A673 (cell line): ENCODE data around the gene VDR. TPM values are rescaled to one million over a fixed set of nuclear protein-coding genes. Genes with fewer than 3 reads are reported as not detected.
"Not testable (repeated sequence)": the region's sequence is repeated elsewhere in the genome, so short reads cannot be mapped to it uniquely, and the experiment has no call there.

Experiments
- BruUV-seq: library from RNA; stranded (reverse); fragments of 400-500 nt; replicated peaks from 2 replicates; lab custom pipeline; 2021; lab: Mats Ljungman, UMichigan
- CTCF ChIA-PET: fragments of 300-600 bp; sonication (Branson Sonifier 250); formaldehyde crosslinking; loops from one replicate; lab custom pipeline; 2022; ENCODE audit warnings: antibody characterized with exemption; lab: Charles Lee
- POLR2A ChIA-PET: fragments of 300-600 bp; sonication (Branson Sonifier 250); formaldehyde crosslinking; loops from one replicate; lab custom pipeline; 2022; ENCODE audit warnings: antibody characterized with exemption; ENCODE audit not compliant: low non-redundant PET; lab: Charles Lee
- DNase-seq: peaks from one replicate; pipeline ENCODE4 v3.0.0-alpha.2; 2015; ENCODE audit warnings: low spot score
- H3K27ac ChIP-seq: fragments of 200-600 bp; sonication (generic); 2 replicates; pipeline ENCODE4 v1.5.1; 2016; ENCODE audit warnings: mixed run types, low read depth, mild to moderate bottlenecking, mixed read lengths, antibody characterized with exemption, low read length; ENCODE audit not compliant: poor library complexity, severe bottlenecking
- H3K27me3 ChIP-seq: fragments of 200-600 bp; sonication (generic); replicated peaks from 2 replicates; pipeline ENCODE4 v1.6.1; 2017; ENCODE audit warnings: mixed run types, low read depth, mild to moderate bottlenecking, mixed read lengths, antibody characterized with exemption, low read length; ENCODE audit not compliant: insufficient read depth, poor library complexity
- H3K36me3 ChIP-seq: fragments of 200-600 bp; sonication (generic); 2 replicates; pipeline ENCODE4 v1.6.1; 2016; ENCODE audit warnings: mixed run types, mild to moderate bottlenecking, mixed read lengths, antibody characterized with exemption, low read length; ENCODE audit not compliant: insufficient read depth, poor library complexity, severe bottlenecking
- H3K4me1 ChIP-seq: fragments of 200-600 bp; sonication (generic); 2 replicates; pipeline ENCODE4 v1.6.1; 2017; ENCODE audit warnings: mixed run types, mild to moderate bottlenecking, mixed read lengths, antibody characterized with exemption, low read length; ENCODE audit not compliant: insufficient read depth, poor library complexity, severe bottlenecking
- H3K4me3 ChIP-seq: fragments of 200-600 bp; sonication (generic); 2 replicates; pipeline ENCODE4 v1.5.1; 2016; ENCODE audit warnings: low read depth, mixed run types, mild to moderate bottlenecking, mixed read lengths, low read length; ENCODE audit not compliant: poor library complexity, severe bottlenecking
- H3K9me3 ChIP-seq: fragments of 200-600 bp; sonication (generic); 2 replicates; pipeline ENCODE4 v1.6.1; 2016; ENCODE audit warnings: mixed run types, low read depth, mild to moderate bottlenecking, mixed read lengths, antibody characterized with exemption, low read length; ENCODE audit not compliant: poor library complexity, severe bottlenecking
- CTCF ChIP-seq: fragments of 300-800, 200-600 bp; sonication (generic); conservative IDR thresholded peaks from 2 replicates; pipeline ENCODE4 v1.5.1; 2017; ENCODE audit warnings: low read depth, mild to moderate bottlenecking, antibody characterized with exemption, low read length, moderate library complexity, mixed read lengths
- EZH2 ChIP-seq: fragments of 200-600 bp; sonication (generic); IDR thresholded peaks from 2 replicates; pipeline ENCODE4 v1.6.1; 2017; ENCODE audit warnings: borderline replicate concordance, low read depth, mild to moderate bottlenecking, mixed read lengths, antibody characterized with exemption, low read length; ENCODE audit not compliant: poor library complexity, severe bottlenecking
- intact Hi-C: fragments of 100-400 bp; cut with micrococcal nuclease; formaldehyde crosslinking; loops from one replicate; pipeline ENCODE4 v1.10.0; 2022; ENCODE audit not compliant: unreplicated experiment
- total RNA-seq: library from RNA; stranded (reverse); gene quantifications from 2 replicates; pipeline ENCODE4 v1.2.3, GENCODE V29; 2021

The VDR gene
- total RNA-seq, 1 experiment from 2014 or later, result 0.43 TPM

GRCh38 chr12:47817272-47818006, 87.4 kb downstream of the VDR start:
- peak overlapping the region; percentile 76 for H3K27ac ChIP-seq
- BruUV-seq, result TSS peak; percentile 43
- POLR2A ChIA-PET, result interaction anchor here (0.6 kb wide), 1 partner anchor 433 kb away, joined by 3 read pairs; no protein-coding TSS in a partner anchor

DNA sequence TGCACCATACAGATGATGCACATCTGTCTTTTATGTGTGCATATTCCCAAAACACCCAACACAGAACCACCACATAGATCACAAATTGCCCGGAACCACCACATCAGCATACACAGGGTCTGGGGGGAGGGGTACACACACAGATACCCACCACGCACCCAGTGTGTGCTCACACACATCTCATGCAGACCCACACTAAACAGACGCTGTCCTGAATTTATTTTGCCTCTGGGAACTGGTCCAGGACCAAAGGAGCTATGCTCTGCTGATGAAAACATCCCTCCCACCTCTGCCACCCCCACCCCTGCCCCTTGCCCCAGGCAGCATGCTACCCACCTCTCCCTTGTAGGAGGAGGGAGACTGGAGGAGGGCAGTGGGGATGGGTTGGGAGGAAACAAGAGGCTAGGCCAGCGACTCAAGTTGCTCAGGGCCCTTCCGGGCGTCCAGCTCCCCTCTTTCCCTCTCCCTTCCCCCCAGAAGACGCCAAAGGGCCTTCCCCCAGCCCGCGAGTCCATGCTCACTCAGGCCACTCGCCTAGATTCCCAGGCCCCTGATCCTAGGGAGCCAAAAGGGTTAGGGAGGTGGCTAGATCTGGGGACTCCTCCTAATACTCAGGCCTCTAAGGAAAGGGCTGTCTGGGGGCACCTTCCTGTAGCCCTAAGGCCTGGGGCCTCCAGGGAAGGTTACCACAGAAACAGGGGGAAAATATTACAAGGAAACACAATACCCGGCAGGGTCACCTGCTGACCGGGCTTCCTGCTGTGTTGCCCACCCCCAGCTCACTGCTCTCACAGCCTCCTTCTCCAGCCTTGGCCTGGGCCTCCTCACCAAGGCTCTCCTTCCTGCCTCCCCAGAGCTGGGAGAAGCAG, 88.2 kb downstream of the VDR start:
- peaks cover 64% of the 10 kb centered on the region for H3K4me1 ChIP-seq
- H3K27ac ChIP-seq, result peak overlapping the region; percentile 38
- H3K4me3 ChIP-seq, result no peak overlapping the region
- DNase-seq, result no peak
- POLR2A ChIA-PET, result interaction anchor here (0.6 kb wide), 1 partner anchor 433 kb away, joined by 3 read pairs; no protein-coding TSS in a partner anchor
- no TSS peak for BruUV-seq
- H3K27me3 ChIP-seq, result no peaks in the 10 kb centered on the region
- H3K9me3 ChIP-seq, result no peaks in the 10 kb centered on the region
- CTCF ChIA-PET, result interaction anchor here (0.9 kb wide), 1 partner anchor 21 kb away, joined by 3 read pairs; no protein-coding TSS in a partner anchor
- intact Hi-C loops, result no loop called here
- no peaks in the 10 kb centered on the region for H3K36me3 ChIP-seq
- TF ChIP-seq EZH2 (no peak), CTCF (no peak)

More at GRCh38 chr12:47817272-47818006, 87.4 kb downstream of the VDR start:
- Histone ChIP-seq H3K36me3 (no peaks in the 10 kb centered on the region), H3K4me3 (no peak overlapping the region), H3K4me1 (peaks cover 61% of the 10 kb centered on the region), H3K9me3 (no peaks in the 10 kb centered on the region), H3K27me3 (no peaks in the 10 kb centered on the region)
- intact Hi-C loops, result no loop called here
- TF ChIP-seq CTCF (peak; percentile 39), EZH2 (no peak)
- CTCF ChIA-PET, result interaction anchor here (0.9 kb wide), 2 partner anchors 20 to 21 kb away, joined by 3 to 5 read pairs; no protein-coding TSS in a partner anchor
- DNase-seq, result no peak

DNA sequence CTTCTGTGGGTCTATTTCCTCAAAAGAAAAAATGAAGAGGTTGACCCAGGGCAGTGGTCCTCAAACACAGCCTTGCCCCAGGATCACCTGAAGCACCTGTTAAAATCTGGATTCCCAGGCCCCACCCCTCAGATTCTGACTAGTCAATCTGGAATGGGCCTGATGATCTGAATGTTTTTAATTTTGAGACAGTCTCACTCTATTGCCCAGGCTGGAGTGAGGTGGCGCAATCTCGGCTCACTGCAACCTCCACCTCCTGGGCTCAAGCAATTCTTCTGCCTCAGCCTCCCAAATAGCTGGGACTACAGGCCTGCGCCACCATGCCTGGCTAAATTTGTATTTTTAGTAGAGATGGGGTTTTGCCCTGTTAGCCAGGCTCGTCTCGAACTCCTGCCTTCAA, 89.3 kb downstream of the VDR start:
- H3K9me3 ChIP-seq, DNase-seq, CTCF ChIA-PET, intact Hi-C loops, H3K4me3 ChIP-seq, H3K27me3 ChIP-seq, H3K27ac ChIP-seq, POLR2A ChIA-PET, H3K36me3 ChIP-seq: not testable (repeated sequence)
- H3K4me1 ChIP-seq, result peaks cover 66% of the 10 kb centered on the region
- BruUV-seq, result TSS peak; percentile 2
